ENCODE data around the gene AQP3.
"Not testable (repeated sequence)": the region's sequence is repeated elsewhere in the genome, so short reads cannot be mapped to it uniquely, and the experiment has no call there.

Gene AQP3

GRCh38 chr9:33435821-33436277 is 11.5 kb downstream of the AQP3 start:
- Histone ChIP-seq H3K36me3 (ENCODE audit: control insufficient read depth, insufficient read depth, low read length) (no peaks in the 10 kb centered on the region), H3K27ac (ENCODE audit: low read depth, low read length) (no peak overlapping the region), H3K4me3 (ENCODE audit: low read length) (no peak overlapping the region), H3K9ac (ENCODE audit: low read length) (no peak overlapping the region), H3K4me1 (ENCODE audit: control insufficient read depth, insufficient read depth, low read length) (no peaks in the 10 kb centered on the region), H3K27me3 (ENCODE audit: control insufficient read depth, insufficient read depth, low read length) (no peaks in the 10 kb centered on the region)

DNA sequence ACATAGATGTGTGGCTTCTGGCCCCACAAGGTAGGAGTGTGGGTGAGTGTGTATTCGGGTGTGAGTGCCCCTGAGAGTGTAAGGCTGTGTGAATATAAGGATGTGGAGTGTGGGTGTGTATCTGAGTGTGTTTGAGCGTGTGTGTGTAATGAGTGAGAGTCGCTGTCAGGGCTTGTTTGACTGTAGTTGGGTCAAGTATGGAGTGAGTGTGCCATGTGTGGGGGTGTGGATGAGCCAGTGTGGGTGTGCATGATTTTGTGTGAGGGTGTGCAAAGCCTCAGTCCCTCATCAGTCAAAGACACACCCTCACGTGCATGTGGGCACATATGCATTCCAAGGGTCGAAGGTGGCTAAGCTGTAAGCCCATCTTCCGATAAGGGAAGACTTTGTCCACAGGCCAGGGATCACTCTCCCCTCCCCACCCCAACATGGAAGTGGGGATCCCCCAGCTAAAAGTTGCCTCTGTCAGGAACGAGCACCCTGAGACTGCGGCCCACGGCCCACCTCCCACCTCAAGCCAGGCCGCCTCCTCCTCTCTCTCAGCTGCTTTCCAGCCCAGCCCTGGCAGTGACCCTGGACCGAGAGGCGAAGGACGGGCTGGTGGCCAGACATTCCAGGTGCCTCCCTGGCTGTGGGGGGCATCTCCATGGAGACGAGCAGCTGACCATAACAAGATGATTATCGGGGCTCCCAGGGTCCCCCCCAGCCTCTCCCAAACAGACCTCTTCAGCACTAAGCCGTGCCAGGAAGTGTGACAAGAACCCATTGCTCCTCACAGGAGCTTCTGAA is 12.9 kb downstream of the AQP3 start:
- no peaks in the 10 kb centered on the region for H3K36me3 ChIP-seq (ENCODE audit: control insufficient read depth, insufficient read depth, low read length)
- H3K4me3 ChIP-seq (ENCODE audit: low read length), result no peak overlapping the region
- no peaks in the 10 kb centered on the region for H3K4me1 ChIP-seq (ENCODE audit: control insufficient read depth, insufficient read depth, low read length)
- no peak overlapping the region for H3K9ac ChIP-seq (ENCODE audit: low read length)
- no peaks in the 10 kb centered on the region for H3K27me3 ChIP-seq (ENCODE audit: control insufficient read depth, insufficient read depth, low read length)
- H3K27ac ChIP-seq (ENCODE audit: low read depth, low read length), result no peak overlapping the region

- Histone ChIP-seq H3K4me3 (ENCODE audit: low read length) (no peak overlapping the region), H3K4me1 (ENCODE audit: control insufficient read depth, insufficient read depth, low read length) (no peaks in the 10 kb centered on the region), H3K27me3 (ENCODE audit: control insufficient read depth, insufficient read depth, low read length) (no peaks in the 10 kb centered on the region), H3K27ac (ENCODE audit: low read depth, low read length) (no peak overlapping the region), H3K36me3 (ENCODE audit: control insufficient read depth, insufficient read depth, low read length) (no peaks in the 10 kb centered on the region), H3K9ac (ENCODE audit: low read length) (no peak overlapping the region)
These were observed 13.5 kb downstream of the AQP3 start for GRCh38 chr9:33433871-33434270.

DNA sequence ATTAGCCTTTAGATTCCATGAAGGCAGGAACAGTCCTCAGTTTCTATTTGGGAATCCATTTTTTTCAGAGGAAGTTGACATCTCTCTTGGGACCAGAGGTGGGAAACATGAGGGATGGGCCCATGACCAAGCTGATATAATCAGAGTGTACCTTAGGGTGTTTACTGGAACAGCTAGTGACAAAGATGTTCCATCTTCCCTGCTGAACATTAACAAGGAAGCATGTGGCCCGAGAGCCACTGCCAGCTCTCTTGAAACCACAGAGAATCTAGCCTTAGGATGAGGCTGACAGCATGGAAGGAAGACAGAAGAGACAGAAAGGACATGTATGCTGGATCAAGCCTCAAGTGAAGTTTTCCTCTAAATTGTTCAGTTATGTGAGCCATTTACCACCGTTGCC is 16.0 kb downstream of the AQP3 start:
- no peaks in the 10 kb centered on the region for H3K27me3 ChIP-seq (ENCODE audit: control insufficient read depth, insufficient read depth, low read length)

DNA sequence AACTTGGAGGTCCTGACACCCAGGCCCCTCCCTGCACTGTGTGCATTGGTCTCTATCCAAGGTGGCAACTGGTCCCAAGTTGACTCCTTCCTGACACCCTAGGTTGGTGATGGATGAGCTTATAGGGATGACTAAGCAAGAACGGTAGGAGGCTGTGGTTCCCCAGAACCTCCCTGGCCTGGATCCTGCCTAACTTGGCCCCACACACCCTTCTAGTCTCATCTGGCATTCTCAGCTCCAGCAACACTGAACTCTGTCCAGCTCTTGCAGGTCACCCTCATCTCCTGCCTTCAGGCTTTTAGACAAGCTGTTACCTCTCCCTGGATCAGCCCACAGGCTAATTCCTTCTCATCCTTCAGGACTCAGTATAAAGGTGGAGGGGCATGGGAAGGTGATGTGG is 16.5 kb downstream of the AQP3 start:
- Histone ChIP-seq H3K4me1 (ENCODE audit: control insufficient read depth, insufficient read depth, low read length) (no peaks in the 10 kb centered on the region), H3K27ac (ENCODE audit: low read depth, low read length) (no peak overlapping the region), H3K36me3 (ENCODE audit: control insufficient read depth, insufficient read depth, low read length) (no peaks in the 10 kb centered on the region), H3K4me3 (ENCODE audit: low read length) (no peak overlapping the region), H3K9ac (ENCODE audit: low read length) (no peak overlapping the region), H3K27me3 (ENCODE audit: control insufficient read depth, insufficient read depth, low read length) (no peaks in the 10 kb centered on the region)

More for the DNA sequence above, 16.0 kb downstream of the AQP3 start:
- Histone ChIP-seq H3K36me3 (ENCODE audit: control insufficient read depth, insufficient read depth, low read length) (no peaks in the 10 kb centered on the region), H3K9ac (ENCODE audit: low read length) (no peak overlapping the region), H3K4me1 (ENCODE audit: control insufficient read depth, insufficient read depth, low read length) (no peaks in the 10 kb centered on the region), H3K4me3 (ENCODE audit: low read length) (no peak overlapping the region), H3K27ac (ENCODE audit: low read depth, low read length) (no peak overlapping the region)

DNA sequence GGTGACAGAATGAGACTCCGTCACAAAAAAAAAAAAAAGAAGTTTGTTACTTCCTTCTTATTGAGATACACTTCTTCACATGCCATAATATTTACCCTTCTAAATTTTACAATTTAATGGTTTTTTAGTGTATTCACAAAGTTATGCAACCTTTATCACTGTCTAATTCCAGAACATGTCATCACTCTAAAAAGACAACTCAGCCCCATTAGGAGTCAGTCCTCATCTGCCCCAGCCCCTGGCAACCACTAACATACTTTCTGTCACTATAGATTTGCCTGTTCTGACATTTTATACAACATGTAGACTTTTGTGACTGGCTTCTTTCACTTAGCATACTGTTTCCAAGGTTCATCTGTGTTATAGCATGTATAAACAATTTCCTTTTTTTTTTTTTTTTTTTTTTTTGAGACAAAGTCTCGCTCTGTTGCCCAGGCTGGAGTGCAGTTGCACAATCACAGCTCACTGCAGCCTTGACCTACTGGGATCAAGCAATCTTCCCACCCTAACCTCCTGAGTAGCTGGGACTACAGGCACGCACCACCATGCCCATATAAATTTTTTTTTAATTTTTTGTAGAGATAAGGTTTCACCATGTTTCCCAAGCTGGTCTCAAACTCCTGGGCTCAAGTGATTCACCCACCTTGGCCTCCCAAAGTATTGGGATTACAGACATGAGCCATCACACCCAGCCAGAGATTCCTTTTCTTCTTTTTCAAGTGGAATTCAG is 18.0 kb downstream of the AQP3 start:
- Histone ChIP-seq H3K27ac (ENCODE audit: low read depth, low read length) (no peak overlapping the region), H3K4me3 (ENCODE audit: low read length) (no peak overlapping the region), H3K9ac (ENCODE audit: low read length) (no peak overlapping the region), H3K4me1 (ENCODE audit: control insufficient read depth, insufficient read depth, low read length) (no peaks in the 10 kb centered on the region), H3K36me3 (ENCODE audit: control insufficient read depth, insufficient read depth, low read length) (no peaks in the 10 kb centered on the region), H3K27me3 (ENCODE audit: control insufficient read depth, insufficient read depth, low read length) (no peaks in the 10 kb centered on the region)

DNA sequence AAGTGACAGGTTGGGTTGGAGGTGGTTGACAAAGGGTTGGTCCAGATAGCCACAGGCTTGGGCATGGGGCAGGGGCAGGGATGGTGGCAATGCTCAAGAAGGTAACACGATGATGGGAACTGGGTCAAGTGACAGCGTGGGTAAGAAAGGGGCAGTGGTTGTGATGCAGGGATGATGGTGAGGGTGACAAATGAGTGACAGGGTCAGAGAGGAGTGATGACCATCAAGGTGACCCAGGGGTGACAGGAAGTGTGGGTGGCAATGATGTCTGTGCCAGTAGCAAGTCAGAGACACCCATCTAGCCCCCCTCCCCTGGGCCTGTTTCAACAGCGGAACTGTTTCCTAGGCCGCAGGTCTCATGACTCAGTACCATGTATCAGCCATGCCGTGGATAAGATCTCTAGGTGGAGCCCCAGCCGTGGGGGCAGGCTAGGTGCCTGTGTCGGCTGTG is 20.5 kb downstream of the AQP3 start:
- Histone ChIP-seq H3K9ac (ENCODE audit: low read length) (no peak overlapping the region), H3K27ac (ENCODE audit: low read depth, low read length) (no peak overlapping the region), H3K36me3 (ENCODE audit: control insufficient read depth, insufficient read depth, low read length) (no peaks in the 10 kb centered on the region), H3K4me1 (ENCODE audit: control insufficient read depth, insufficient read depth, low read length) (no peaks in the 10 kb centered on the region), H3K27me3 (ENCODE audit: control insufficient read depth, insufficient read depth, low read length) (no peaks in the 10 kb centered on the region), H3K4me3 (ENCODE audit: low read length) (no peak overlapping the region)

DNA sequence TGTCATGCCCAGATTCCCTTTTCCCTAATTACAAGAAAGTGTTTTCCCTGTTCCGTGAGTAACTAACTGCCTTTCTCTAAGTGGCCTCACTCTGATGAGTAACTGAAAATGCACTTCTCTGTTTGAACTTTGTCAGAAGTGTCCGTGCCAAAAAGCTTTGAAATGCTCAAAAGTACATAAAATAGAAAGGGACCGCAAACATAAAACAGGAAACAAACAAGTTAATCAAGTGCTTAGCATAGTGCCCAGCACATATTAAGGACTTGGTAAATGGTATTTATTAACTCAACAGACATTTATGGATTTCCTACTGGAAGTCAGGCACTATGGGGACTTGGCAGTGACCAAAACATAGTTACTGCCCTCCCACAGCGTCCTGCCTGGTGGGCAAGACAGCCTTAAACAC is 22.3 kb downstream of the AQP3 start:
- no peak overlapping the region for H3K4me3 ChIP-seq (ENCODE audit: low read length)
- no peaks in the 10 kb centered on the region for H3K36me3 ChIP-seq (ENCODE audit: control insufficient read depth, insufficient read depth, low read length)
- H3K4me1 ChIP-seq (ENCODE audit: control insufficient read depth, insufficient read depth, low read length), result no peaks in the 10 kb centered on the region
- no peak overlapping the region for H3K27ac ChIP-seq (ENCODE audit: low read depth, low read length)
- H3K9ac ChIP-seq (ENCODE audit: low read length), result no peak overlapping the region
- H3K27me3 ChIP-seq (ENCODE audit: control insufficient read depth, insufficient read depth, low read length), result no peaks in the 10 kb centered on the region

GRCh38 chr9:33424492-33424891 is 22.9 kb downstream of the AQP3 start:
- not testable (repeated sequence) for H3K27ac ChIP-seq (ENCODE audit: low read depth, low read length); H3K27me3 ChIP-seq (ENCODE audit: control insufficient read depth, insufficient read depth, low read length); H3K4me3 ChIP-seq (ENCODE audit: low read length); H3K4me1 ChIP-seq (ENCODE audit: control insufficient read depth, insufficient read depth, low read length); H3K36me3 ChIP-seq (ENCODE audit: control insufficient read depth, insufficient read depth, low read length); H3K9ac ChIP-seq (ENCODE audit: low read length)

GRCh38 chr9:33424043-33424442 is 23.4 kb downstream of the AQP3 start:
- not testable (repeated sequence) for H3K27me3 ChIP-seq (ENCODE audit: control insufficient read depth, insufficient read depth, low read length); H3K27ac ChIP-seq (ENCODE audit: low read depth, low read length); H3K4me1 ChIP-seq (ENCODE audit: control insufficient read depth, insufficient read depth, low read length); H3K36me3 ChIP-seq (ENCODE audit: control insufficient read depth, insufficient read depth, low read length); H3K4me3 ChIP-seq (ENCODE audit: low read length); H3K9ac ChIP-seq (ENCODE audit: low read length)

GRCh38 chr9:33419708-33420303 is 27.6 kb downstream of the AQP3 start:
- Histone ChIP-seq H3K4me3 (ENCODE audit: low read length) (no peak overlapping the region), H3K36me3 (ENCODE audit: control insufficient read depth, insufficient read depth, low read length) (no peaks in the 10 kb centered on the region), H3K27me3 (ENCODE audit: control insufficient read depth, insufficient read depth, low read length) (no peaks in the 10 kb centered on the region), H3K9ac (ENCODE audit: low read length) (no peak overlapping the region), H3K27ac (ENCODE audit: low read depth, low read length) (no peak overlapping the region), H3K4me1 (ENCODE audit: control insufficient read depth, insufficient read depth, low read length) (no peaks in the 10 kb centered on the region)

DNA sequence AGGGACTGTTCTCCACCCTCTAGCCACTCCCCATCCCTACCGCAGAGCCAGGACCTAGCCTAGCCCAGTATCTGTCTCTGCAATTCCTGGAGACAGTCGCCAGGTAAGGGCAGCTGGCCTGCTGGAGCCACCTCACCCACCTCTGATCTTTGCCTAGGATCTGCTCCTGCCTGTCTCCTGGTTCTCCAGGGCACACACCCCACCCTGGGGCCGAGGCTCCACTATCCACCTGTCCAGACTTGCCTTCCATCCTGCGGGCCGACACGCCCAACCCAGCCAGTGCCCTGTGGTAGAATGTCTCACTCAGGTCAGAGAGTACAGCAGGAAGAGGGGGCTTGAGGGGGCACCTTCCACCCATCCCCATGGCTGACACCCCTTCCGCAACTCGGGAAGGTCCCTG is 29.3 kb downstream of the AQP3 start:
- Histone ChIP-seq H3K4me1 (ENCODE audit: control insufficient read depth, insufficient read depth, low read length) (no peaks in the 10 kb centered on the region), H3K4me3 (ENCODE audit: low read length) (no peak overlapping the region), H3K36me3 (ENCODE audit: control insufficient read depth, insufficient read depth, low read length) (no peaks in the 10 kb centered on the region), H3K27ac (ENCODE audit: low read depth, low read length) (no peak overlapping the region), H3K9ac (ENCODE audit: low read length) (no peak overlapping the region), H3K27me3 (ENCODE audit: control insufficient read depth, insufficient read depth, low read length) (no peaks in the 10 kb centered on the region)
